NB4 (cell line): ENCODE data around the gene ZNF275.

Experiments used
- CTCF ChIP-seq: IDR thresholded peaks from one replicate; pipeline ENCODE4 v1.5.1; 2012; ENCODE audit warnings: low read depth, low read length
- MAX ChIP-seq: IDR thresholded peaks from 2 replicates; pipeline ENCODE4 v1.6.1; 2011; ENCODE audit warnings: low read depth, low read length
- POLR2A ChIP-seq: IDR thresholded peaks from 2 replicates; pipeline ENCODE4 v1.6.1; 2011; ENCODE audit warnings: mild to moderate bottlenecking; ENCODE audit not compliant: insufficient read length; ENCODE audit errors: extremely low read depth

GRCh38 chrX:153370293-153371055, 36.5 kb downstream of the ZNF275 start:
- TF ChIP-seq MAX: no peak
- TF ChIP-seq CTCF: no peak
- TF ChIP-seq POLR2A: no peak
